SK-N-MC (cell line): Measurements from ENCODE around the gene PHF23.

Experiments used
- EZH2 ChIP-seq: fragments of 200-600 bp; sonication (generic); IDR thresholded peaks from one replicate; pipeline ENCODE4 v1.6.1; 2017; ENCODE audit warnings: antibody characterized with exemption
- POLR2AphosphoS5 ChIP-seq: IDR thresholded peaks from 2 replicates; pipeline ENCODE4 v1.6.1; 2012; ENCODE audit warnings: mild to moderate bottlenecking, low read depth, low read length, borderline replicate concordance

DNA sequence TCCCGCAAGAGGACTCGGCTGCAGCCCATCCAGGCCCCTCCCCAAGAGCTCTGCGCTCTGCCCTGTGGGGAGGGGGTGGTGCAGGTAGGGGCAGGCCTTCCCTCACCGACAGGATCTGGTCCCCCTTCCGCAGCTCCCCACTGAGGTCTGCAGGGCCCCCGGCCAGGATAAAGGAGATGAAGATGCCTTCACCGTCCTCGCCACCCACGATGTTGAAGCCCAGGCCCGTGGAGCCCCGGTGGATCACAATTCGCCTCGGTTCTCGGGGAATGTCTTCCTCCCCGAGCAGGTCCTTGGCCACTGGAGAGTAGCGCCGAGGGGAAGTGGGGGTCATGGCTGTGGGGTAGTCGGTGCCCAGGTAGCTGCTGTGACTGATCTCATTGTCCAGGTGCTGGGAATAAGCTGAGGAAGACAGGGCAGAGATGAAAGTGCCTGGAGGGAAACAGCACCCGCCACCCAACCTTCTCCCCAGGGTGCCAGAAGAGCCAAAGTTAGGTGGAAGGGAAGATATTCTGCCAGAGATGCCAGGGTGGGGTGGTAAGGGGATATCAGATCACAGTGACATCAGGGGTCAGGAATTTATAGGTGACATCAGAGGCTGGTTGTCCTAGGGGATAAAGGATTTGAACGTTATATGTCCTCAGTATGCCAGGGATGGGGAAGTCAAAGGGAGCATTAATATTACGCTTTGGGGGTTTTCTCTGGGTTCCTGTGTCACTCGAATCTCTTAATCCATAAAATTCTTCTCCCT lies 42.4 kb downstream of the PHF23 start:
- no peak for TF ChIP-seq EZH2
- no peak for TF ChIP-seq POLR2AphosphoS5
